ENCODE measurements around the gene CHRND.

DNA sequence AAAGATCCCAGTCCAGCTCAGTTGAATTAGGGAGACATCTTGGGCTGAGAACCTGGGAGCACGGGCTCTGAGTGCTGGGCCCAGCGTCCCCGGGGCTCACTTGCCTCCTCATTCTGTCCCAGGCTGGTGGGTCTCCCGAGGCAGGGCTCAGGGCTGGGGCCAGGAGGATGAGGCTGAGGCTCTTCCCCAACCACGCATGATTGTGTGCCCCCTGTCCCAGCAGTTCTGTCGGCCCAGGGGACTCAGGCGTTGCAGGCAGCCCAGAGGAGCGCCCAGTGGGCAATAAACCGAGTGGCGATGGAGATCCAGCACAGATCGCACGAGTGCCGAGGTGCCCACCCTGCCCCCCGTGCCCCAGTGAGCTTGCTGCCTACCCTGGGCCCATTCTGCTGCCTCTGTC is 4.9 kb upstream of the CHRND start:
- TF ChIP-seq, protein P1, sequence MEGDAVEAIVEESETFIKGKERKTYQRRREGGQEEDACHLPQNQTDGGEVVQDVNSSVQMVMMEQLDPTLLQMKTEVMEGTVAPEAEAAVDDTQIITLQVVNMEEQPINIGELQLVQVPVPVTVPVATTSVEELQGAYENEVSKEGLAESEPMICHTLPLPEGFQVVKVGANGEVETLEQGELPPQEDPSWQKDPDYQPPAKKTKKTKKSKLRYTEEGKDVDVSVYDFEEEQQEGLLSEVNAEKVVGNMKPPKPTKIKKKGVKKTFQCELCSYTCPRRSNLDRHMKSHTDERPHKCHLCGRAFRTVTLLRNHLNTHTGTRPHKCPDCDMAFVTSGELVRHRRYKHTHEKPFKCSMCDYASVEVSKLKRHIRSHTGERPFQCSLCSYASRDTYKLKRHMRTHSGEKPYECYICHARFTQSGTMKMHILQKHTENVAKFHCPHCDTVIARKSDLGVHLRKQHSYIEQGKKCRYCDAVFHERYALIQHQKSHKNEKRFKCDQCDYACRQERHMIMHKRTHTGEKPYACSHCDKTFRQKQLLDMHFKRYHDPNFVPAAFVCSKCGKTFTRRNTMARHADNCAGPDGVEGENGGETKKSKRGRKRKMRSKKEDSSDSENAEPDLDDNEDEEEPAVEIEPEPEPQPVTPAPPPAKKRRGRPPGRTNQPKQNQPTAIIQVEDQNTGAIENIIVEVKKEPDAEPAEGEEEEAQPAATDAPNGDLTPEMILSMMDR (IDR thresholded peaks at IDR 0.05) = no peak
- no peak for TF ChIP-seq POLR2A (IDR thresholded peaks at IDR 0.05)
